NCI-H1694 (cell line): ENCODE measurements around the gene SERTAD3.
"Not testable (repeated sequence)": the region's sequence is repeated elsewhere in the genome, so short reads cannot be mapped to it uniquely, and the experiment has no call there.

Source experiments
- DNase-seq: peaks from one replicate; lab custom pipeline; 2025; lab: John Stamatoyannopoulos, UW

The SERTAD3 gene

GRCh38 chr19:40444000-40444824 is at the start of gene SERTAD3:
SERTAD3 (minus strand) TSS chr19:40444335; CDS start chr19:40442080, 2,255 bp downstream.
- DNase-seq = peak; percentile 94

GRCh38 chr19:40493778-40494177 is 49.6 kb upstream of the SERTAD3 start:
- DNase-seq = no peak

DNA sequence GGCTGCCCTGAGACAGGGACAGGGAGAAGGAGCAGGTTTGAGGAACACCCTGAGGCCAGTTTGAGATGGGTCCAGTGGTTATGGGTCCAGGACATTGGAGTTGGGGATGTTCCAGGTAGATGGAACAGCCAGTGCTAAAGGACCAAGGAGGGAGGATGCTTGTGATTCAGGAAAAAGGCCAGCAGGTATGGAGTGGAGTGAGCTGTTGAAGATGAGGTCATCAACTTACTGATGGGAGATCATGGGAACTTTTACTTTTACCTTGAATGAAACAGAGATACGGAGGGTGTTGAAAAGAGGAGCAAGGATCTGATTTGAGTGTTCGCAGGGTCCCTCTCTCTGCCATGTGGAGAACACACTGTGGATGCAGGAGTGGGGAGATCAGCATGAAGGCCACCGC is 48.1 kb upstream of the SERTAD3 start:
- DNase-seq = no peak

- DNase-seq = no peak
Observed at GRCh38 chr19:40489882-40490230, 45.7 kb upstream of the SERTAD3 start.

- DNase-seq = no peak
Observed at GRCh38 chr19:40486017-40486416, 41.9 kb upstream of the SERTAD3 start.

DNA sequence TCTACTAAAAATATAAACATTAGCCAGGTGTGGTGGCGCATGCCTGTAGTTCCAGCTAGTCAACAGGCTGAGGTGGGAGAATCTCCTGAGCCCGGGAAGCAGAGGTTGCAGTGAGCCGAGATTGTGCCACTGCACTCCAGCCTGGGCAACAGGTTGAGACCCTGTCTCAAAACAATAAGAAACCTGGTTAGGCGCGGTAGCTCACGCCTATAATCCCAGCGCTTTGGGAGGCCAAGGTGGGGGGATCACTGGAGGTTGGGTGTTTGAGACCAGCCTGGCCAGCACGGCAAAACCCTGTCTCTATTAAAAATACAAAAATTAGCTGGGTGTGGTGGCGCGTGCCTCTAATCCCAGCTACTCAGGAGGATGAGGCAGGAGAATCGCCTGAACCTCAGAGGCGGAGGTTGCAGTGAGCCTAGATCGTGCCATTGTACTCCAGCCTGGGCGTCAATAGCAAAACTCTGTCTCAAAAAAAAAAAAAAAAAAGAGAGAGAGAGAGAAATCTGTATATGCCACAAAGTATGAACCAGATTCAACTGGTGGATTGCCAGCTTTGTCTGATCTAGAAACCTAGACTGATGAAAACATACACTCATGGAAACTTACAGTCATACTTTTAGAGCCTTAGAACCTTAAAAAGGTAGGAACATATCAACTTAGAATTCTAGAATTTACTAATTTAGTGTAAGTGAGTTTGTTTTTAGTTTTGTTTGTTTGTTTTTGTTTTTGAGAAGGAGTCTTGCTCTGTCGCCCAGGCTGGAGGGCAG is 31.9 kb upstream of the SERTAD3 start:
- not testable (repeated sequence) for DNase-seq

DNA sequence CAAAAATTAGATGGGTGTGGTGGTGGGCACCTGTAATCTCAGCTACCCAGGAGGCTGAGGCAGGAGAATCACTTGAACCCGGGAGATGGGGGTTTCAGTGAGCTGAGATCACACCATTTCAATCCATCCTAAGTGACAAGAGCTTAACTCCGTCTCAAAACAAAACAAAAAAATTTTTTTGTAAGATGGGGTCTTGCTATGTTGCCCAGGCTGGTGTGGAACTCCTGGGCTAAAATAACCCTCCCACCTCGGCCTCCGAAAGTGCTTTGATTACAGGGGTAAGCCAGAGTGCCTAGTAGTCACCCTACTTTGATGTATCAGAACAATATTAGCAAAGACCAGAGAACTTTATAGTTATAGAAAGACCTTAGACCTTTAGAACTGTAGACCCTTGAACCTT is 30.6 kb upstream of the SERTAD3 start:
- DNase-seq = no peak

- DNase-seq = no peak
Observed at GRCh38 chr19:40472516-40472915, 28.4 kb upstream of the SERTAD3 start.

DNA sequence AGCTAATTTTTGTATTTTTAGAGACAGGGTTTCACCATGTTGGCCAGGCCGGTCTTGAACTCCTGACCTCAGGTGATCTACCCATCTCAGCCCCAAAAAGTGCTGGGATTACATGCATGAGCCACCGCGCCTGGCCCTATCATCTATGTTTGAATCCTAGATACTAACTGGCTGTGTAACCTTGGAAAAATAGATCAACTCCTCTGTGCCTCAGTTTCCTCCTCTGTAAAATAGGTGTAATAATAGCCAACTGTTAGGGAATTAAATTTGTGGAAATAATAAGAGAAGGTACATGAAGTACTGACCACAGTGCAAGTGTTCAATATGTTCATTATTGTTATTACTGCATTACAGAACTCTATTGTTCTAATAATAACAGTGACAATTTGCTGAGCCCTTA is 27.0 kb upstream of the SERTAD3 start:
- DNase-seq = no peak

DNA sequence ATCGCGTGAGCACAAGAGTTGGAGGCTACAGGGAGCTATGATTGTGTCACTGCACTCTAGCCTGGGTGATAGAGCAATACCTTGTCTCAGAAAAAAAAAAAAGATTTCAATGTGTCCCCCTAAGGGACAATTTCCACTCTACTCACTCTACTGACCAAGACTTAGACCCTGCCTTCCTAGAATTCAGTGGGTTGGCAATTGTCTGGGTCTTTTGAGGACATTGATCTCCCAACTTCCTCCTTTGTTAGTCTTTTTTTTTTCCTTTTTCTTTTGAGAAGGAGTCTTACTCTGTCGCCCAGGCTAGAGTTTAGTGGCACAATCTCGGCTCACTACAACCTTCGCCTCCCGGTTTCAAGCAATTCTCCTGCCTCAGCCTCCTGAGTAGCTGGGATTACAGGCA is 24.9 kb upstream of the SERTAD3 start:
- no peak for DNase-seq

- DNase-seq = no peak
Observed at GRCh38 chr19:40466985-40467734, 23.0 kb upstream of the SERTAD3 start, which contains the start of gene SPTBN4. SPTBN4 (plus strand) TSS chr19:40467001; CDS start chr19:40472622, 5,621 bp downstream.

DNA sequence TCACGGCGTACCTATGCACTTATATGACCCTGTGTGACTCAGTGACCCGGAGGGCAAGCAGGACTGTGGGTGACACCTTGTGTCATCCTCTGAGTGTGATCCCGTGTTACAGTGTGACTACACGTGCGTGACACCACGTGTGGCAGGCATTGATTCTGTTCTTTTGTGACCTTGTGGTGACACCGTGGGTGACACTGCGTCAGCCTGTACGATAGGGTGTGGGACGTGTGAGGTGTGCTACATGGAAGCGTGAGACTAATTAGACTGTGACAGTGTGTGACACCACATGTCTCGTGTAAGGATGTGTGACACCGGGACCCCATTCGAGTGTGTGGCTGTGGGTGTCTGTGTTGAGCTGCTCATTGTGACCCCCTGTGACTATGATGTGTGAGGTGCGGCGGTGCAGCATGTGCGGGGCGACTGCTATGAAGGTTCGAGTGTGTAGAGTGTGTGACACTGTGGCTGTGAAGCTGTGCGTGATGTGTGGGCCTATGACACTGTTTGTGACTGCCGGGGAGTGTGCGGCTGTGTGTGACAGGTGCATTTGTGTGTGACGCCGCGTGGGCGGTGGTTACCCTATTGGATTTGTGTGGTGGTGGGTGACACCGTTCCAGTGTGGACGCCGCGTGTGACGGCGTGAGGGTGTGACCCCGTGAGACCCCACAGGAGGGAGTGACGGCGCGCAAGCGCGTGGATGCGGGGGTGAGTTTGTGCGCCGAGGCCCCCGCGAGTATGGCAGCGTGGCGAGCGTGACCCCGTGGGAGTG is 22.3 kb upstream of the SERTAD3 start:
- no peak for DNase-seq

- peak; percentile 97 for DNase-seq
Observed at GRCh38 chr19:40465557-40466218, 21.6 kb upstream of the SERTAD3 start, which contains the start of gene BLVRB. BLVRB (minus strand) TSS chr19:40465745; CDS start chr19:40465688, 57 bp downstream.

DNA sequence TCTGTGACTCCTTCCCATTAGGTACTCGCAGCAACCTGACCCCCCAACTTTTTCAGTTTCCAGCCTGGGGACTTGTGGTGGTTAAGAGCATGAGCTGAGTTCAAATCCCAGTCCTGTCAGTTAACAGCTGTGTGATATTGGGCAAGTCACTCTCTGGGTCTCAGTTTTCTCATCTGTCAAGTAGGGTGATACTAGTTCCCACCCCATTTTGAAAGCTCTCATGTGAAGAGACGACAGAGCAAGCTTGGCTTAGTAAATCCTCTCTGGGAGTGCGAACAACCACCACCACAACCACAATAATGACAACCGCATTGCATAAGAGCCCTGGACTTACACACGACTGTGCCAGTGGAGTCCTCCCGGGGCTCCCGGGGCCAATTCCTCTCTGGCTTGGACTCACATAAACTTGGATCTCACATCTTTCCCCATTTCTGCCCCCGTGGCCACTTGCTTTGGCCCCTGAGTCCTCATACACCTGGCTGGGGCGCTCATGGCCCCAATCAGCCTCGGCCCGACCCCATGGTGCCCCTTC is 21.0 kb upstream of the SERTAD3 start:
- no peak for DNase-seq

DNA sequence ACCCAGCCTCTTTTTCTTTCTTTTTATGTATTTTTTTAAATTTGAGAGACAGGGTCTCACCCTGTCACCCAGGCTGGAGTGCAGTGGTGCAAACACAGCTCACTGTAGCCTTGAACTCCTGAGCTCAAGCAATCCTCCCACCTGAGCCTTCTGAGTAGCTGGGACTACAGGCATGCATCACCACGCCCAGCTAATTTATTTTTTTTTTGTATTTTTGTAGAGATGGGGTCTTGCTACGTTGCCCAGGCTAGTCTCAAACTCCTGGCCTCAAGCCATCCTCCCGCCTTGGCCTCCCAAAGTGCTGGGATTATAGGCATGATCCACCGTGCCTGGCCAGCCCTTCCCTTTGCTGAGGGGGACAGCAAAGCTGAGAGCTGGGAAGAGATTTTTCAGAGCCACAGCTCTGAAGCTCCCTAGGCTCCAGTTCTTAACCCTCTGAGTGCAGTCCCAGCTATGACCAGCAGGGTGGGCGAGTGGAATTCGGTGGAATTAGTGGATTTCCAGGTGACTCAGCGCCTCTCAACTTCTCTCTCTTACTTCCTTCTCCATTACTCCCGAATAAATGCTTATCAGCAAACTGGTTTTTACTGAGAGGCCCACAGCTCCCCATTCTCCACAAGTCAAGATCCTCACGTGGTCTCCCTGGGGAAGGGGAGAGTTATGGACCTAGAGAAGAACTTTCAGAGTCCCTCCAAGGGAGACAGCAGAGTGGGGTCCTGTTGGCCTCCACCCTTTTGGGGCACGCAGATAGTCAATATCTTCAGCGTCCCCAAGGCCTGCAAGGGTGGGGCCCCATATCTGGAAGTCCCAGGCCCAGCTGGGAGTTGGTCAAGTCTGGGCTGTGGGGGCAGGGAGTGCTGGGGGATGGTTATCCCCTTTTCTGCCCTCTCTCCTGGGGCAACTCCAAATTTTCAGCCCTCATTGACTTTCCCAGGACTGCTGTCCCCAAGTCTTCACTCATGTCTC is 20.2 kb upstream of the SERTAD3 start:
- DNase-seq = peak; percentile 85

DNA sequence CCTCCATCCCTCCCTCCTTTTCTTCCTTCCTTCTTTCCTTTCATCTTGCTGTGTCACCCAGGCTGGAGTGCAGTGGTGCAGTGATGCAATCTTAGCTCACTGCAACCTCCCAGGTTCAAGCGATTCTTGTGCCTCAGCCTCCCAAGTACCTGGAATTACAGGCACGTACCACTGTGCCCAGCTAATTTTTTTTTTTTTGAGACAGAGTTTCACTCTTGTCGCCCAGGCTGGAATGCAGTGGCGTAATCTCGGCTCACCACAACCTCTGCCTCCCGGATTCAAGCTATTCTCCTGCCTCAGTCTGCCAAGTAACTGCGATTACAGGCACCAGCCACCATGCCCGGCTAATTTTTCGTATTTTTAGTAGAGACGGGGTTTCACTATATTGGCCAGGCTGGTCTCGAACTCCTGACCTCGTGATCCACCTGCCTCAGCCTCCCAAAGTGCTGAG is 19.5 kb upstream of the SERTAD3 start:
- not testable (repeated sequence) for DNase-seq

- no peak for DNase-seq
Observed at GRCh38 chr19:40461669-40462221, 17.6 kb upstream of the SERTAD3 start.

GRCh38 chr19:40460185-40460584 is 16.1 kb upstream of the SERTAD3 start:
- DNase-seq = no peak

GRCh38 chr19:40458597-40458974 is 14.5 kb upstream of the SERTAD3 start:
- no peak for DNase-seq
